Measurements from ENCODE around the gene IL34. TPM values are rescaled to one million over a fixed set of nuclear protein-coding genes. Genes with fewer than 3 reads are reported as not detected.

The IL34 gene
- total and polyA plus RNA-seq, 2 of the 13 experiments (the other 11 are each of a cell fraction or from before 2014, with no cell fraction given), result 1.2 to 1.3 TPM

DNA sequence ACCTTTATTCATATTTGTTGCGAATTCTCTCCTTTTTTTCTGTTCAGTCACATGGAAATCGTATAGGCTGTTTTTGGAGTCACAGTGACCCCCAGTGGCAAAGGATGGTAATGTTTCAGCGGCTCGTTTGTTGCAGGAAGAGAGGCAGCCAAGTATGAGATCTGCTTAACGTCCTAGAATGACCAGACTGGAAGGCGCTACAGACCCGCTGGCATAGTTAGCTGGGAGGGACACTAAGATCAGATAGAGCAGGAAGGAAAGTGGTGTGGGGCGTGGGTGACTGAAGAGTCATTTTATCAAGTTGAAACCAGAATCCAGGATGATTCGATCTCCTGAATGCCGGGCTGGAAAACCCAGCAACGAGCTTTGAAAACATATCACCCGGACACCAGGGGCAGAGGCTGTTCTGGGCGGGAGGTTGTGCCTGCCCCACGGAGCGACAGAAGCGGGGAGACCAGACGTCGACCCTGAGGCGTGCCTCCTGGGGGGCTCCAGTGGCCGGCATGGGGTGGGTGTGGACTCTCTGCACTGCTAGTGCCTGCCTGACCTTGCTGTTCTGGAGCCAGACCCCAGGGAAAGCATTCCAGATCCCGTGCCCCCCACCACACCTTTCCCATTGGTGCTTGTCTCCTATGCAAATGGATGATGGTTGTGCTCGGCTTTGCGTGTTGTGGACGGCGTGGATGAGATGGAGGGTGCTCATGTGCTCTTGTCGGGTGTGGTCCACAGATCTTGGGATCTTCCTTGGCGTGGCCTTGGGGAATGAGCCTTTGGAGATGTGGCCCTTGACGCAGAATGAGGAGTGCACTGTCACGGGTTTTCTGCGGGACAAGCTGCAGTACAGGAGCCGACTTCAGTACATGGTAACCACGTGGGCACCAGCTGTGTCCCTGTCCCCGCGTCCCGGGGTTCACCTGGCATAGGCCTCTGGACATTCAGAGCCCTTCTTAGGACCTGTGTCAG lies 7.7 kb downstream of the IL34 start (continued):
- TF ChIP-seq, protein P1, sequence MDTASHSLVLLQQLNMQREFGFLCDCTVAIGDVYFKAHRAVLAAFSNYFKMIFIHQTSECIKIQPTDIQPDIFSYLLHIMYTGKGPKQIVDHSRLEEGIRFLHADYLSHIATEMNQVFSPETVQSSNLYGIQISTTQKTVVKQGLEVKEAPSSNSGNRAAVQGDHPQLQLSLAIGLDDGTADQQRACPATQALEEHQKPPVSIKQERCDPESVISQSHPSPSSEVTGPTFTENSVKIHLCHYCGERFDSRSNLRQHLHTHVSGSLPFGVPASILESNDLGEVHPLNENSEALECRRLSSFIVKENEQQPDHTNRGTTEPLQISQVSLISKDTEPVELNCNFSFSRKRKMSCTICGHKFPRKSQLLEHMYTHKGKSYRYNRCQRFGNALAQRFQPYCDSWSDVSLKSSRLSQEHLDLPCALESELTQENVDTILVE (CRISPR knock-in tag; IDR thresholded peaks at IDR 0.05), result peak; percentile 66; the same call in 1 of the 2 replicates
- TF ChIP-seq CHCHD3 (CRISPR knock-in tag; IDR thresholded peaks at IDR 0.05), result 0 out of 2 replicates have a peak, but pooled peaks have one; percentile 55
- no peak for TF ChIP-seq ZNF672 (CRISPR knock-in tag; IDR thresholded peaks at IDR 0.05)
- TF ChIP-seq KMT2B (CRISPR knock-in tag; IDR thresholded peaks at IDR 0.05), result 0 out of 2 replicates have a peak, but pooled peaks have one; percentile 46
- no peak for TF ChIP-seq CHD4 (IDR thresholded peaks at IDR 0.05; ENCODE audit: borderline replicate concordance, low read length)
- TF ChIP-seq, protein P2, sequence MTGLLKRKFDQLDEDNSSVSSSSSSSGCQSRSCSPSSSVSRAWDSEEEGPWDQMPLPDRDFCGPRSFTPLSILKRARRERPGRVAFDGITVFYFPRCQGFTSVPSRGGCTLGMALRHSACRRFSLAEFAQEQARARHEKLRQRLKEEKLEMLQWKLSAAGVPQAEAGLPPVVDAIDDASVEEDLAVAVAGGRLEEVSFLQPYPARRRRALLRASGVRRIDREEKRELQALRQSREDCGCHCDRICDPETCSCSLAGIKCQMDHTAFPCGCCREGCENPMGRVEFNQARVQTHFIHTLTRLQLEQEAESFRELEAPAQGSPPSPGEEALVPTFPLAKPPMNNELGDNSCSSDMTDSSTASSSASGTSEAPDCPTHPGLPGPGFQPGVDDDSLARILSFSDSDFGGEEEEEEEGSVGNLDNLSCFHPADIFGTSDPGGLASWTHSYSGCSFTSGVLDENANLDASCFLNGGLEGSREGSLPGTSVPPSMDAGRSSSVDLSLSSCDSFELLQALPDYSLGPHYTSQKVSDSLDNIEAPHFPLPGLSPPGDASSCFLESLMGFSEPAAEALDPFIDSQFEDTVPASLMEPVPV (CRISPR knock-in tag; IDR thresholded peaks at IDR 0.05), result no peak
- TF ChIP-seq, protein P3, sequence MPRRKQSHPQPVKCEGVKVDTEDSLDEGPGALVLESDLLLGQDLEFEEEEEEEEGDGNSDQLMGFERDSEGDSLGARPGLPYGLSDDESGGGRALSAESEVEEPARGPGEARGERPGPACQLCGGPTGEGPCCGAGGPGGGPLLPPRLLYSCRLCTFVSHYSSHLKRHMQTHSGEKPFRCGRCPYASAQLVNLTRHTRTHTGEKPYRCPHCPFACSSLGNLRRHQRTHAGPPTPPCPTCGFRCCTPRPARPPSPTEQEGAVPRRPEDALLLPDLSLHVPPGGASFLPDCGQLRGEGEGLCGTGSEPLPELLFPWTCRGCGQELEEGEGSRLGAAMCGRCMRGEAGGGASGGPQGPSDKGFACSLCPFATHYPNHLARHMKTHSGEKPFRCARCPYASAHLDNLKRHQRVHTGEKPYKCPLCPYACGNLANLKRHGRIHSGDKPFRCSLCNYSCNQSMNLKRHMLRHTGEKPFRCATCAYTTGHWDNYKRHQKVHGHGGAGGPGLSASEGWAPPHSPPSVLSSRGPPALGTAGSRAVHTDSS (CRISPR knock-in tag; conservative IDR thresholded peaks at IDR 0.05), result no peak
- TF ChIP-seq, protein P4, sequence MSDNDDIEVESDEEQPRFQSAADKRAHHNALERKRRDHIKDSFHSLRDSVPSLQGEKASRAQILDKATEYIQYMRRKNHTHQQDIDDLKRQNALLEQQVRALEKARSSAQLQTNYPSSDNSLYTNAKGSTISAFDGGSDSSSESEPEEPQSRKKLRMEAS (IDR thresholded peaks at IDR 0.05), result peak; percentile 28; the same call in 1 of the 2 replicates
- no peak for TF ChIP-seq FOXP1 (IDR thresholded peaks at IDR 0.05)
- no peak; the same call in 1 of the 2 replicates for TF ChIP-seq FOXP1 (CRISPR knock-in tag; IDR thresholded peaks at IDR 0.05)
- no peak for TF ChIP-seq ZNF674 (CRISPR knock-in tag; IDR thresholded peaks at IDR 0.05; ENCODE audit: low read depth)
- no peak for TF ChIP-seq ZFP82 (CRISPR knock-in tag; IDR thresholded peaks at IDR 0.05; ENCODE audit: borderline replicate concordance)
- TF ChIP-seq NCOA1 (CRISPR knock-in tag; IDR thresholded peaks at IDR 0.05), result no peak
- TF ChIP-seq, protein P5, sequence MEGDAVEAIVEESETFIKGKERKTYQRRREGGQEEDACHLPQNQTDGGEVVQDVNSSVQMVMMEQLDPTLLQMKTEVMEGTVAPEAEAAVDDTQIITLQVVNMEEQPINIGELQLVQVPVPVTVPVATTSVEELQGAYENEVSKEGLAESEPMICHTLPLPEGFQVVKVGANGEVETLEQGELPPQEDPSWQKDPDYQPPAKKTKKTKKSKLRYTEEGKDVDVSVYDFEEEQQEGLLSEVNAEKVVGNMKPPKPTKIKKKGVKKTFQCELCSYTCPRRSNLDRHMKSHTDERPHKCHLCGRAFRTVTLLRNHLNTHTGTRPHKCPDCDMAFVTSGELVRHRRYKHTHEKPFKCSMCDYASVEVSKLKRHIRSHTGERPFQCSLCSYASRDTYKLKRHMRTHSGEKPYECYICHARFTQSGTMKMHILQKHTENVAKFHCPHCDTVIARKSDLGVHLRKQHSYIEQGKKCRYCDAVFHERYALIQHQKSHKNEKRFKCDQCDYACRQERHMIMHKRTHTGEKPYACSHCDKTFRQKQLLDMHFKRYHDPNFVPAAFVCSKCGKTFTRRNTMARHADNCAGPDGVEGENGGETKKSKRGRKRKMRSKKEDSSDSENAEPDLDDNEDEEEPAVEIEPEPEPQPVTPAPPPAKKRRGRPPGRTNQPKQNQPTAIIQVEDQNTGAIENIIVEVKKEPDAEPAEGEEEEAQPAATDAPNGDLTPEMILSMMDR (CRISPR knock-in tag; IDR thresholded peaks at IDR 0.05), result peak; percentile 96
- TF ChIP-seq MIER2 (CRISPR knock-in tag; IDR thresholded peaks at IDR 0.05), result peak; percentile 51; the same call in 1 of the 2 replicates
- TF ChIP-seq, protein P6, sequence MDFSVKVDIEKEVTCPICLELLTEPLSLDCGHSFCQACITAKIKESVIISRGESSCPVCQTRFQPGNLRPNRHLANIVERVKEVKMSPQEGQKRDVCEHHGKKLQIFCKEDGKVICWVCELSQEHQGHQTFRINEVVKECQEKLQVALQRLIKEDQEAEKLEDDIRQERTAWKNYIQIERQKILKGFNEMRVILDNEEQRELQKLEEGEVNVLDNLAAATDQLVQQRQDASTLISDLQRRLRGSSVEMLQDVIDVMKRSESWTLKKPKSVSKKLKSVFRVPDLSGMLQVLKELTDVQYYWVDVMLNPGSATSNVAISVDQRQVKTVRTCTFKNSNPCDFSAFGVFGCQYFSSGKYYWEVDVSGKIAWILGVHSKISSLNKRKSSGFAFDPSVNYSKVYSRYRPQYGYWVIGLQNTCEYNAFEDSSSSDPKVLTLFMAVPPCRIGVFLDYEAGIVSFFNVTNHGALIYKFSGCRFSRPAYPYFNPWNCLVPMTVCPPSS (IDR thresholded peaks at IDR 0.05), result no peak
- no peak for TF ChIP-seq ZMYM3 (CRISPR knock-in tag; IDR thresholded peaks at IDR 0.05)
- TF ChIP-seq HOXA3 (CRISPR knock-in tag; IDR thresholded peaks at IDR 0.05), result no peak
- no peak for TF ChIP-seq CHD2 (IDR thresholded peaks at IDR 0.05; ENCODE audit: low read depth, low read length)
- 0 out of 2 replicates have a peak, but pooled peaks have one; percentile 66 for TF ChIP-seq ZNF766 (CRISPR knock-in tag; IDR thresholded peaks at IDR 0.05; ENCODE audit: borderline replicate concordance)
- peak; percentile 30 for TF ChIP-seq PHF5A (CRISPR knock-in tag; IDR thresholded peaks at IDR 0.05; ENCODE audit: low read depth, unreplicated experiment)
- TF ChIP-seq MED1 (CRISPR knock-in tag; IDR thresholded peaks at IDR 0.05), result peak; percentile 37; the same call in 1 of the 2 replicates
